GM19239 (cell line): ENCODE results near the gene PRELID2.
"Not testable (repeated sequence)": the region's sequence is repeated elsewhere in the genome, so short reads cannot be mapped to it uniquely, and the experiment has no call there.

Experiments used
- DNase-seq: peaks from one replicate; pipeline ENCODE4 v3.0.0; 2011; ENCODE audit warnings: low spot score; ENCODE audit not compliant: insufficient read length
- FAIRE-seq: peaks from 2 replicates; lab custom pipeline; 2011; peaks lifted over from hg19 to GRCh38; lab: Jason Lieb, UNC

Gene PRELID2

DNA sequence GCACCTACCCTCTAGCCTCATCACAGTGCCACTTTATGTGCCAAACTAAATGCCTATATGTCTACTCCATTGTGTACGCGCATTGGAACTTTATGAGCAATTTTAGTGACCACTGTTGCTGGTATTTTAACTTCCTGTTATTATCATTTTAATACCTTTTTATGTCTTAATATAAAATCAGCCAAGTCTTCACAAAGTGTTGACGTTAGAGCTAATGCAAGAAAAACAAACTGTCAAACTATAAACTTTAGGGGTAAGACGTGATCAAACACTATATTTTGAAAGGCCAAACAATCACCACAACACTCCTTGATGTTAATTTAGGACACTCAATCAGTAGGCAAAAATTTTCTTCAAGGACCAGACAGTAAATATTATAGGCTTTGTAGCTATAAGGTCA is 73.9 kb downstream of the PRELID2 start:
- FAIRE-seq (no peak), DNase-seq (no peak)

DNA sequence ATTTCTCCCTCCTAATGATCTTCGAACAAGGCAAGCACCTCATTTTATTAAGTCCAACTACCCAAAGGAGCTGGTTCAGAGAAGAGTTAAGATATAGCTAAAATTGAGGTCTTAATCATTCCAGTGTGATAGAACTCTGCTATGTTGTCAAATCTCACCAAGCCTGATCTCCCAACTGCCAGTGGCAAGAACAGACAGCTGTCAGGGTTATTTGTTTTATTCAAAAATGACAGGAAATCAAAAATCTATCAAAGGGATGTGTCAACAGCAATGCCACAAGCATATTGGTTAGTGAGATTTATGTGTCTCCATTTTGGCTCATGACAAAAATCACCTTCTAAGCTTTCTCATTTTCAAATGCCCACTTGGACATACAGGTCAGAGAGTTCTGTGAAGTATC is 74.5 kb downstream of the PRELID2 start:
- FAIRE-seq = no peak

DNA sequence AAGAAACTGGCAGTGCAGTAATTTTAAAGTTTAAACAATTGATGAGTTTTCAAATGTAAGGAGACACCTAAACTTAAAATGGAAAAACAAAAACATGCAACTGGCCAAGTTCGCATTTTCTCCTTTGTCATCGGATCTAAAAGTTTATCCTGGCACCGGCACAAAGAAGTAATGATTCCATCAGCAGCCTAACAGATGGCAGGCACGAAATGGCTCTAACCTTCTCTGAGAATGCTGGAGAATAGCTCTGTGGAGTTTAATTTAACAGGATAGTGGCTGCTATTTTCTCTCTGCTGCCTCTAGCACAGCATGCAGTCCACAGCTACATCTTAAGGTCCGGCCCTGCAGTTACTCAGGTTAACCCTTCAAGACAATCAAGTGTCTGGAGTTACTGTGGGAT is 82.2 kb downstream of the PRELID2 start:
- DNase-seq (no peak), FAIRE-seq (no peak)

More for the DNA sequence above, 74.5 kb downstream of the PRELID2 start:
- no peak for DNase-seq

DNA sequence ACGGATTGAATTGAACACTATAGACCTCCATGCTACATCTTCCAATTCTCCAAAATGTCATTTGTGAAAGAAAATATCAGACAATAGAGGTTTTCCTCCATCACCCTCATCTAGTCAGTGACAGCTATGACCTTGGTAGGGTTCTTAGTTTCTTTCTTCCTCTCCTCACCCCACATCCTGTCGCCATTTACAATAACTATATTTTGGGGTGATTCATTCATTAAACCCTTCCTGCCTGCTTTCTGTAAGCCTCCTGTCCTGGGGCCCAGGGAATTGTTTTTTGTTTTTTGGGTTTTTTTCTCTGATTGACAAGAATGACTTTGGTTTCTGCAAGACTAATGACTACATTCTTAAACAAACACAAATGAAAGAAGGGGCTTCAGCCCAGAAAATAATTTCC is 82.6 kb downstream of the PRELID2 start:
- no peak for FAIRE-seq
- no peak for DNase-seq

DNA sequence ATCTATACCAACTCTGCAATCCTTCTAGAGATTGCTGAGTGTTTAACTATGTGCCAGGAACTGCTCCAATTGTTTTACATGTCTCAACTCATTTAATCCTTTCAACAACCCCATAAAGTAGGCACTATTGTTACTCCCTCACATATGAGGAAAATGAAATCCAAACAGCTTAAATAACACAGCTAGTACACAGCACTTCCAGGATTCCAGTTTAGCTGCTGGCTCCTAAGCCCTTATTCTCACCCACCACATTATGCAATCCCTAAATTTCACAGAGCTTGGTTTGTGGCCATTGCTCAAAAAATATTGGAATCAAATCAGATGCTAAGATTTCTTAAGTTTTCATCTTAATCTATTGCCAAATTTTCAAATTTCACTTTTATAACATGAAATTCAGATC is 84.9 kb downstream of the PRELID2 start:
- FAIRE-seq (no peak), DNase-seq (no peak)

DNA sequence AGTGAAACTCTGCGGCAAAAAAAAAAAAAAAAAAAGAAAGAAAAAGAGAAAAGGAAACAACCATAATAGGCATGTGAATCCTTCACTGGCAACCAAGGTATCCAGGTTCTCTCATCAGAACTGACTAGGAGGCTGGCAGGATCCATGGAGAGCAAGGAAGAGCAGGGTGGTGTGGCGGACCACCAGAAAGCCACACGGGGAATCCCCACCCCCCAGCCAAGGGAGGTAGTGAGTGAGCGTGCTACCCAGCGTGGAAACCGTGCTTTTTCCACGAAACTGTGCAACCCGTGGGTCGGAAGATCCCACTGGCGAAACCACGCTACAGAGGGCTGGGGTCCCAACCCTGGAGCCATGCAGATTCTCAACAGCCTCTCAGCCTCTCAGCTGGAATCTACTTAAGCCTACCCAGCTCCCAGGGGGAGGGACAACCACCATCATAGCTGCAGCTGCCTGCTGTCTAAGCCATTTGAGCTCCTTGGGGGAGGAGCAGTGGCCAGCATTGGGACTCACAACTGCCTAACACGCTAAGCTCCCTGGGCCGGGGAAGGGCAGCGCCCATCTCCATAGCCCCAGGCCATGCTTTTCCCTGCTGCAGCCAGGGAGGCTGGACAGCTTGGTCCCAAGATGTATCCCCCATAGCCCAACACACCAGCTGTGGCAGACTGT is 91.6 kb downstream of the PRELID2 start:
- no peak for FAIRE-seq
- no peak for DNase-seq

DNA sequence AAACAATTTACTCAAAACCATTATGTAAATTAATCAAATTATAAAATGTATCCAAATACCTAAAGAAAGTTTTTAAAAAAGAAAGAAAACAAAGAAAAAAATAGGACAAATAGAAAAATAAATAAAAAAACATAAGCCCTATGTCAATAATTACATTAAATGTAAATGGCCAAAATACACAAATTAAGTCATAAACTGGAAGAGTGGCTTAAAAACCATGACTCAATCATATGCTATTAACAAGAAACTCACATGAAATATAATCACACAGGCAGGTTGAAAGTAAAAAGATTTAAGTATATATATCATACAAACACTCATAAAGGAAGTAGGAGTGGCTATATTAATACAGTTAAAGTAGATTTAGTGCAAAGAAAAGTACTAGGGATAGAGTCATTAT is 95.3 kb downstream of the PRELID2 start:
- no peak for DNase-seq
- FAIRE-seq = no peak

DNA sequence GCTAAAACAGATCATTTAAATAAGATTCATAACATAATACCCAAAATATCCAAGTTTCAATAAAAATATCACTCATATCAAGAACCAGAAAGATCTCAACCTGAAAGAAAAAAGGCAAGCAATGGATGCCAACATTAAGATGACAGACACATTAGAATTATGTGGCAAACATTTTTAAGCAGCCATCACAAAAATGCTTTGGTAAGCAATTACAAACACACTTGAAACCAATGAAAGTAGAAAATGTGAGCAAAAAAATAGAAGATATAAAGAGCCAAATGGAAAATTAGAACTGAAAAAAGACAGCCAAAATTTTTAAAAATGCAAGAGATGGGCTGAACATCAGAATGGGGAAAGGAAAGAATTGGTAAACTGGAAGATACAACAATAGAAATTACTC is 96.9 kb downstream of the PRELID2 start:
- DNase-seq (no peak), FAIRE-seq (no peak)

DNA sequence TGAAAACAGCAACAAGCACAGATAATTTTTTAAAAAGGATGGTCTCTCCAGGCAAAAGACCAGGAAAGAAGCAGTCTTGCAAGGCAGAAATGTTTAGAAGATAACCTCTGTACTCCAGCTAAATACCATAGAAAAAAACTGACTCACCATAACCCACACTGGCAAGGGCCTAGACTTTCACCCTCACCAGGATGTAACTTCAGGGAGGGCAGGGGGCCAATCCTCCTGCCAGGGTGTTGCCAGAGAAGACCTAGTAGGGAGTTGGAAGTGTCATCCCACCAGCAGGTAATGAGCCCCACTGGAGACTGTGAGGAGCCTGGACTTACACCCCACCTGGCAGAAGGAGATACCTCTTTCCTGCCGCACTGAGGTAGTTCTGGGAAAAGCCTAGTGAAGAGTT is 97.6 kb downstream of the PRELID2 start:
- no peak for FAIRE-seq
- DNase-seq = no peak

DNA sequence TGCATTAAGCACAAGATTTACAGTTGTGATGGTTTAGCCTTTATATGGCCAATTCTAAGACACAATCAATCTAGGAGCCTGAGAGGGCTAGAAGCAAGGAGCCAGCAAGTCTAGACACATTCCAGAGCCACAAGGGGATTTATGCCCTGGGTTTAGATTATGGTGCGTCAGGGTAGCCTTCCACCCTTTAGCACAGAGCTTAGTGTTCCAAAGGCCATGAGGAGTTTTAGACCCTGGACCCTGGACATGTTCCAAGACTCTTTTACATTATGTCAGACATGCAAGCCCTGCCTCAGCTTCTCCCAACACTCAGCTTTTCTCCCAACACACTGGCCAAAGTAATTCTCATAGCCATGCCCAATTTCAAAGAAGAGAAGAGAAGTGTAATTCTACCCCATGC is 105.2 kb downstream of the PRELID2 start:
- FAIRE-seq, DNase-seq: not testable (repeated sequence)

DNA sequence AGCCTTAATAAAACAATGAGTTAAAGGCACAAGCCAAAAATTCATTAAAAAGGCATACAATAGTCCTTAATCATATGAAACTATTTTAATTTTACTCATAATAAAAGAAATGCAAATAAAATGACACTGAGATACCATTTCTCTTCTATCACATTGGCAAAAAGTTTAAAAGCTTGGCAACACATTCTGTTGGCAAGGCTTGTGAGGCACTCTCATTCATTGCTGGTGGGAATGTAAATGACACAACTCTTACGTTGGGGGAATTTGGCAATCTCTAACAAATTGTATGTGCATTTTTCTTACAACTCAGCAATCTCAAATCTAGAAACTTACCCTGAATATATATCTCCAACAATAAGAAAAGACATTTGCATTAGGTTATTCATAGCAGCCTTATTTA is 111.6 kb downstream of the PRELID2 start:
- DNase-seq = no peak
- no peak for FAIRE-seq

DNA sequence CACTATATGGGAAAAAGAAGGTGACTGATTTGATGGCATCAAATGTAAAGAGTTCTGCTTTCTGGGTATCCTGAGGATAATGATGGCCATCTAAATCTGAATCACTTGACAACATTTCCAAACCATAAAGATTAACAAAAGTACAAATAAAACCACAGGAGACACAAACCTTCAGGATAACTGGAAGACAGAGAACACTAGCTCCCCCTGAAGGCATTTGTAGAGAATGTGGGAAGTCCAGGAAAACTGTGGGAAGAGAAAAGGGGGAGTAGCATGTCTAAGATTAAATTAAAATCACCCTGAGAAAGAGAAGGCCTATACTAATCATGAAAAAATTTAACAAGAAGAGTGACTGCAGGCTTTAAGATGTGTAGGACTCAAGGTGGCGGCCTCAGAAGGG is 116.2 kb downstream of the PRELID2 start:
- FAIRE-seq (no peak), DNase-seq (no peak)

DNA sequence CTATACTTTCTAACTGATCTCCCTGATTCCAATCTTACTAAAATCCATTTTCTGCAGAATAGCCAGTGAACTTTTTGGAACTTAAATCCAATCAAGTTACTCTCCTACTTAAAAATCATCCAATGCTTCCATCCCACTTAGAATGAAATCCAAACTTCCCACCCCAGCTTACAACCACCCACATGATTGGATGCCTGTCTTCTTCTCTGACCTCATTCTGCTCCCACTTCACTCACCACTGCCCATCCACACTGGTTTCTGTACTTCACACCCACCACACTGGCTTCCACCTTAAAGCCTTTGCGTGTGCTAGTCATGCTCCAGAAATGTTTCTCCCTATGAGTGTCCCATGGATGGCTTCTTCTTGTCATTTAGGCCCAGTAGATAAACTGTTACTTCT is 119.7 kb downstream of the PRELID2 start:
- FAIRE-seq = no peak

DNA sequence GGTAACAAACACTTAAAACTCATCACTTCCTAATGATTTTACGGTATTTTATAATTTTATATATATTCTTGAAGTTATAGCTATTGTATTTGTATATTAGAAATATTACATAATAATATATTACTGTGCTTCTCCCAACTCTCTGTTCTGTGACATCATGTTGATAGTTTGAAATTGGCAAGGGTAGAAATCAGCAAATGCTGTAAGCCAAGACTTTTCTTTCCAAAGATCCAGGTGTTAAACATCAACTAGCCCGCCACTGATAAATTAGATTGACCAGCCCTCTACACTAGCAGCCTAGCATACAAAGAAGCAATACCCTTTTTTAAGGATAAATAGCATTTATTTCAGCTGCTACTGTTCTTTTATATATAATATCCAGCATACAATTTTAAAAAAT is 122.9 kb downstream of the PRELID2 start:
- DNase-seq (no peak), FAIRE-seq (no peak)

More for the DNA sequence above, 119.7 kb downstream of the PRELID2 start:
- DNase-seq = no peak

DNA sequence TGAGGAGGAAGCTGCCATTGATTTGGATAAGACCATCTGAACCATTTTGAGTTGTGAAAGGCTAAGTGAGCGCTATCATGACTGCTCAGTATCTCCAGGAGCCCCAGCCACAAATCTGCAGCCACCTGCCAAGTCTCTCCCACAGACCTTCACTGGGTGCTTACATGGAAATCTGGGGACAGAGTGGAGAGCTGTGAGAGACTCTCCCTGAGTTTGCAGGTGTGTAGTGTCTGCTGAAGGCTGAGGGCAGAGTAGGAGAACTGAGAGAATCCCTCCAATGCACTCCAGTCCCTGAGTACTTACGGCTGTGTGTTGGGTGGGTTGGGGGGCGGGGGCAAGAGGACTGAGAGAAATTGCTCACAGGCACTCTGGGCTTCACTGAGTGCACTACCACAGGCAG is 123.7 kb downstream of the PRELID2 start:
- DNase-seq (no peak), FAIRE-seq (no peak)
